Measurements from ENCODE around the gene PLEKHJ1.
"Not testable (repeated sequence)": the region's sequence is repeated elsewhere in the genome, so short reads cannot be mapped to it uniquely, and the experiment has no call there.

The PLEKHJ1 gene

GRCh38 chr19:2210206-2210605 lies 25.9 kb downstream of the PLEKHJ1 start:
- no peak overlapping the region for H3K27ac ChIP-seq
- TF ChIP-seq ZFX (IDR thresholded peaks at IDR 0.05) (no peak), CTCF (conservative IDR thresholded peaks at IDR 0.05) (no peak)

GRCh38 chr19:2209408-2209807 lies 26.7 kb downstream of the PLEKHJ1 start:
- no peak for TF ChIP-seq ZFX (IDR thresholded peaks at IDR 0.05)
- TF ChIP-seq CTCF (conservative IDR thresholded peaks at IDR 0.05) = no peak
- H3K27ac ChIP-seq = no peak overlapping the region

GRCh38 chr19:2208975-2209374 lies 27.2 kb downstream of the PLEKHJ1 start:
- no peak for TF ChIP-seq CTCF (conservative IDR thresholded peaks at IDR 0.05)
- no peak for TF ChIP-seq ZFX (IDR thresholded peaks at IDR 0.05)
- no peak overlapping the region for H3K27ac ChIP-seq

- no peak for TF ChIP-seq ZFX (IDR thresholded peaks at IDR 0.05)
- TF ChIP-seq CTCF (conservative IDR thresholded peaks at IDR 0.05) = no peak
- no peak overlapping the region for H3K27ac ChIP-seq
Observed at GRCh38 chr19:2207991-2208860, 27.9 kb downstream of the PLEKHJ1 start.

- no peak overlapping the region for H3K27ac ChIP-seq
- TF ChIP-seq CTCF (conservative IDR thresholded peaks at IDR 0.05) = no peak
- no peak for TF ChIP-seq ZFX (IDR thresholded peaks at IDR 0.05)
Observed at GRCh38 chr19:2207008-2207407, 29.1 kb downstream of the PLEKHJ1 start.

GRCh38 chr19:2202366-2202765 lies 33.8 kb downstream of the PLEKHJ1 start:
- TF ChIP-seq CTCF (conservative IDR thresholded peaks at IDR 0.05) (no peak), ZFX (IDR thresholded peaks at IDR 0.05) (no peak)
- H3K27ac ChIP-seq = no peak overlapping the region

- H3K27ac ChIP-seq = no peak overlapping the region
- no peak for TF ChIP-seq CTCF (conservative IDR thresholded peaks at IDR 0.05)
- TF ChIP-seq ZFX (IDR thresholded peaks at IDR 0.05) = no peak
Observed at GRCh38 chr19:2201473-2202148, 34.5 kb downstream of the PLEKHJ1 start.

- not testable (repeated sequence) for H3K27ac ChIP-seq
Observed at GRCh38 chr19:2200624-2201294, 35.4 kb downstream of the PLEKHJ1 start.

Data from C4-2B (cell line).